Epithelial cell of prostate (primary cell): ENCODE measurements around the gene UQCRC1.

Source experiments
- DNase-seq: peaks from one replicate; pipeline ENCODE4 v3.0.0-alpha.2; 2011; ENCODE audit warnings: low read depth, low spot score
- H3K27ac ChIP-seq: fragments of 450-650 bp; 2 replicates; pipeline ENCODE4 v1.5.1; 2017; ENCODE audit warnings: mild to moderate bottlenecking

UQCRC1 gene

DNA sequence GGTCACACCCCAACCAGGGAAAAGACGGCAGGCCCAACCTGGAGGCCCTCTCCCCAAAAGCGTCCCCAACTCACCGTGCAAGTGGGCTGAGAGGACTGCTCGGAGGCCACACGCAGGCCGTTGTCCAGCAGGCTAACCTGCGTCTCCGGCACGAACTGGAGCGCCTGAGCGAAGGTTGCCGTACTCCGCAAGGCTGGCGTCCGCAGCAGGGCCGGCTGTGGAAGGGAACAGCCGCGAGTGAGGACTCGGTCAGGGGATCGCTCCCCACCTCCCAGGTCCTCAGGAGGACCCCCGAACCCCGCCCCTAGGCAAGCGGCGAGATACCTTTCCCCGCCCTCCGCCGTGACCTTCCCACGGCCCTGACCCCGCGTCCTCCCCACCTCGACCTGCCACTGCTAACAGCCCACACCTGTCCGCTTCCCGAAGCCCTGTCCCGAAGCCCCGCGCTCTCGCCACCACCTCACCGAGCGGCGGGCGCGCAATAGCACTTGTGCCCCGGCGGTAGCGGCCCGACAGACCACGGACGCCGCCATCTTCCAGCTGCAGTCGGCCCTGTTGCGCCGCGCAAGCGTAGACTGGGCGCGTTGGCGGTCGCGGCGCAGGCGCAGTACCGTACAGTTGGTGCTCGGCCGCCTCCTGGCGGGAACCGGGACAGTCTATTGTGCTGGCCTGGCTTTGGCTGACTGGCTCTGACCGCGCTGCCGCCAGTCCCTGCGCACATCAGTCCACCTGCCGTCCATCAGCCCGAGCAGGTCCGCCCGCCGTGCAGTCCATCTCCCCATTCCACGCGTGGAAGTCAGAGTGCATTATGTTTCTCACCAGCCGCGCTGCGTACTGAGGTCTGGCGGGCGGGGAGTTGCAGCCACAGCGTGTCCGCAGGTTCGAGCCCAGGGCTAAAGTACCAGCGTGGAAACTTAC, at the start of gene UQCRC1:
UQCRC1 (minus strand) TSS at position 559 of the 918 bp plus-strand sequence; CDS start at position 533, 26 bp downstream.
- peak within 1 kb of the TSS; percentile 49 for H3K27ac ChIP-seq
- peak; percentile 55 for DNase-seq

DNA sequence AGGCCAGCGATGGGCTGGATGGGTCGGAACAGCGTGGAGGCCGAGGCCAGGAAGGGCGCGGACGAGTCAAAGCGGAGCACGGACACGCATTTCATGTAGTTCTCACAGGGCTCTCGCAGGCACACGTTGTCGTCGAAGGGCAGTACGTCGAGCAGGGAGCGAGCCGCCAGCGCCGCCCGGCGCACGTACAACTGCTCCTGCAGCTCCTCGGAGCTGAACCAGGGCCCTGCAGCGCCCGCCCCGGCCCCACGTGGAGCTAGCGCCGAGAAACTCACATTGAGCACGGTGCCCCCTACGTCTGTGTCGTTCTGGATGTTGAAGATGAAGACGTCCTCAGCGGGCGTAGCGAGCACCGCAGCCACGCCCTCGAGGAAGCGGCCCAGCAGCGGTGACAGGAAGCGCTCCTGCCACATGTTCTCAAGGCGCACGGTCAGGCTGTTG, 47.4 kb upstream of the UQCRC1 start:
- no peak for DNase-seq
- peak overlapping the region; percentile 35 for H3K27ac ChIP-seq

DNA sequence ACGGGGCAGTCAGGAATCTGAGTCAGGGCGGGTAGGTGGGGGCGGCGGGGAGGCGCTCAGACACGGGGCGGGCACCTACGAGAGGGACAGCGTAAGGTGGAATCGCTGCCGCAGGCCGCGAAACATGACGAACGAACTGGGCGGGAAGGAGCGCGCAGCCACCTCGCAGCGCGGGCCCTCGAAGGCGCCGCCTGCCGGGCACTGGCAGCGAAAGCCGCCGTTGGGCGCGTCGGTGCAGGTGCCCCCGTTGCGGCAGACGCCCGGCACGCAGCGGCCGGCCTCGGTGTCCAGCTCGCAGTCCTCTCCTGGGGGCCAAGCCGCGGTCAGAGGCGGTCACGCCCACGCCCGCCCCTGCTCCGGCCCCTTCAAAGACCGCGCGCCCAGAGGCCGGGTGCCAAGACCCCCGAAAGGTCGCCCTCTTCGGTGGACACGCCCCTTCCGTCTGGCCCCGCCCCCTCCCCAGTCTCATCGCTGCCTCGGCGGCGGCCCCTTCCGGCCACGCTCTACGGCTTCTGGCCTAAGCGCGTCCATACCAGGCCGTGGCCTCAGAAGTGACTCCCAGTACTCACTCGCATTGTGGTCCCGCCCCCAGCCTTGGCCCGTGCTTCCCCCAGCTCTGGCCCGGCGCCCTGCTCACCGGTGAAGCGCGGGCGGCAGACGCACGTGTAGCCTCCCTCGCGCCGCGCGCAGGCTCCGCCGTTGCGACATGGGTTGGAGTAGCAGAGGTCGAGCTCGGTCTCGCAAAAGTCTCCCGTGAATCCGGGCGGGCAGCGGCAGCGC, 46.8 kb upstream of the UQCRC1 start:
- peak overlapping the region; percentile 35 for H3K27ac ChIP-seq
- DNase-seq, result no peak

DNA sequence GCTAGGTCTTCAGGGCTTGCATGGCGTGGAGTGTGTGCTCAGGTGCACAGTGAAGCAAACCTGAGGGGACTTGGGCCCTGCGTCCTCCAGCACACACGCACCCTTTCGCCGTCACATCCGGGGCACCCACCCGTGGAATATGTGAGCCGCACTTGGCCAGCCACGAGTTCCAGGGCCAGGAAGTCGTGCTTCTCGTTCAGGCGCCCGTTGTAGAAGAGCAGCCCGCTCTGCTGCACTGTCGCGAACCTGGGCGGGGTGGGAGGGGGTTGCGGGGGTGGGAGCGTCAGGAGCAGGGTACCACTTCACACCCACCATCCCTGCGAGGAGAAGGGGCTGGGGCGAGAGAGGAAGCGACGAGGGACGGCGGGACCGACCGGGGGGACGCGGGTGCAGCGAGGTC, 46.2 kb upstream of the UQCRC1 start:
- DNase-seq, result no peak
- H3K27ac ChIP-seq, result peak overlapping the region; percentile 35

DNA sequence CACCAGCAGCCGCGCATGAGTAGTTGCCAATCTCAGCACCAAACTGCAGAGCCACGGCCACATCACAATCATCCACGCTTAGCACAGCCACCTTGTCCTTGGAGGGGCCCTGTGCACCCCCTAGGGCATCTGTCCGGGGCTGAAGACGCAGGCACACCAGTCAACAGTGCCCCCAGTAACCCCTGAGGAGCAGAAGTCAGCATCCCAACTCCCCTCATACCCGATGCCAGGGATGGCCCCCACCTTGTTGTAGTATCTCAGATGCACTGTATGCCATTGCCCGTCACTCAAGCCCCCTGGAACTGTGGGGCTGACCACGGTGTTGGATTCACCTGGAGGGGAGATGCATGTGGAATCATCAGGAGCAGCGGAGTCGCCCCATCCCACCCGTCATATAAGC, 45.6 kb upstream of the UQCRC1 start:
- DNase-seq, result no peak
- no peak overlapping the region for H3K27ac ChIP-seq

GRCh38 chr3:48652923-48653715, 43.7 kb upstream of the UQCRC1 start:
- no peak for DNase-seq
- H3K27ac ChIP-seq, result no peak overlapping the region

- no peak overlapping the region for H3K27ac ChIP-seq
- no peak for DNase-seq
Observed at GRCh38 chr3:48651771-48652170, 42.3 kb upstream of the UQCRC1 start.

DNA sequence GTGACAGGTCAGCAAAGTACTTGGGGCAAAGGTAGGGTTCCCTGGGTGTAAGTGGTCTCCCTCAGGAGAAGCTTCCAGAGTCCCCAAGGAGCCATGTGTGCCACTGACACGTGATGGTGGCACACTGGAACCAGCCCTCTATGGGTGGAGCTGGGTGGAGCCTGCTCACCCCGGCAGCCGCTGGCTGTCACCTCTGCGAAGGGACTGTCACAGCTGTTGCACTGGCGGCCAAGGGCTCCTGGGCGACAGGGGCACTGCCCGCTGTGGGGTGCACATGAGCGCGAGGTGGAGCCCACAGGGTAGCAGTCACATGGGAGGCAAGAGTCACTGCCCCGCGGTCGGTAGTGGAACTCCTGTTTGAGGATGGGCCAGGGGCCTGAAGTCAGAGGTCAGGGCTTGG, 41.3 kb upstream of the UQCRC1 start:
- no peak for DNase-seq
- H3K27ac ChIP-seq, result no peak overlapping the region

DNA sequence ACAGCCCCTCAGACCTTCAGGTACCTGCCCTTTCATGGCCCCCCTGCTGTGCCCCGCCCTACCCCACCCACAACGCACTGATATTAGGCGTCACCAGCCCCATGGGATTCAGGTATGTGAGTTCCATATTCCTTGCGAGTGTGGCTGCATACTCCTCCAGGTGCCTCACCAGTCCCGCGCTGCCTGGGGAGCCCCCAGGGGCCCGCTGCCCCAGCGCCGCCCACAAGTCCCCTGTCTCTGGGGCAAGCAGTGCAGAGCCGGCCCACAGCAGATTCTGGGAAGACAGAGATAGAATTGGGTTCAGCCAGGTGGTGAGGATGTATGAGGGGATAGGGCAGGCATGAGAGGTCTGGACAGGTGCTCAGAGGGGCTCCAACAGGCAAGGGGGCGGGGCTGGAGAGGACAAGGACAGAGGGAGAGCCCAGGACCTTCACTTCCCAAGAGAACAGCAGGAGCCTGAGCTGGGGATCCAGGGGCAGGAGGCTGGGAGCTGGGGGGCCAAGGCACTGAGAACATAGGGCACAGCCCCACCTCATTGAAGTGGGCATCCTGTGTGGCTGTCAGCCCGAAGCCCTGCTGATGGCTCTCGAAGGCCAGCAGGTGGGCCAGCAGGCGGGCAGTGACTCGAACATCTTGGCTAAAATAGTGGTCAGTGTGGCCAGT, 38.9 kb upstream of the UQCRC1 start:
- no peak overlapping the region for H3K27ac ChIP-seq
- no peak for DNase-seq

GRCh38 chr3:48647714-48648113, 38.3 kb upstream of the UQCRC1 start:
- H3K27ac ChIP-seq, result no peak overlapping the region
- no peak for DNase-seq

GRCh38 chr3:48644898-48645760, 35.7 kb upstream of the UQCRC1 start:
- H3K27ac ChIP-seq, result no peak overlapping the region
- DNase-seq, result no peak

GRCh38 chr3:48642605-48643004, 33.2 kb upstream of the UQCRC1 start:
- no peak overlapping the region for H3K27ac ChIP-seq
- no peak for DNase-seq

GRCh38 chr3:48641396-48641795, 31.9 kb upstream of the UQCRC1 start:
- no peak overlapping the region for H3K27ac ChIP-seq
- no peak for DNase-seq

GRCh38 chr3:48639944-48640606, 30.6 kb upstream of the UQCRC1 start:
- H3K27ac ChIP-seq, result no peak overlapping the region
- no peak for DNase-seq

- no peak overlapping the region for H3K27ac ChIP-seq
- DNase-seq, result no peak
Observed at GRCh38 chr3:48637305-48637704, 27.9 kb upstream of the UQCRC1 start.

DNA sequence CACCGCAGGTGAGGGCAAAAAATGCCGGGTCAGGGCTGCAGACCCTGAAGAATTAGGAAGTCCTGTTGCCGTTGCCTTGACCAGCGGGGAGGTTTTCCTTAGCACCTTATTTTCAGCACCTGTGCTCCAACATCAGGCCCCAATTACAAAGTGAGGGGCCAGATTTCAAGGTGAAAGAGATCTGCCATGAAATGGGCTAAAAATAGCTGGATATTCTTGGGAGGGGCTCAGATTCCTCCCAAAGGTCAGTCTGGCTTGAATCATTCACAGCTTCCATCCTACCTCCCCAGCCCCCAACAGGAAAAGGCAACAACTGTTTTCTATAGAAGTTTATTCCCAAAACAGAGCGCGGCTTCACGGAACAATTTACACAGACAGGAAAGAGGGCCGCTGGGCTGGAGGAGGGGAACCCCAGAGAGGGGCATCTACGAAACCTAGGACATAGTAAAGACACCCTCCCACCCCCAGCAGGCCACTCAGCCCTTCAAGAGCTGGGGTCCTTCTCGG, 26.8 kb upstream of the UQCRC1 start:
- DNase-seq, result no peak
- no peak overlapping the region for H3K27ac ChIP-seq

GRCh38 chr3:48635222-48636021, 26.0 kb upstream of the UQCRC1 start, which contains the start of gene SLC26A6:
TSS of gene SLC26A6 (minus strand) at chr3:48635461. CDS start at chr3:48635393, 68 bp downstream.
- DNase-seq, result peak; percentile 70
- peak within 1 kb of the TSS; percentile 37 for H3K27ac ChIP-seq
